Body of pancreas (tissue), 4 donors: Measurements from ENCODE around the gene CST11. TPM values are rescaled to one million over a fixed set of nuclear protein-coding genes. Genes with fewer than 3 reads are reported as not detected.
"Not testable (repeated sequence)": the region's sequence is repeated elsewhere in the genome, so short reads cannot be mapped to it uniquely, and the experiment has no call there.

Experiments
- ATAC-seq: fragments of 150-250 bp; one replicate; pipeline ENCODE4 v1.9.1; 2016
- DNase-seq, 4 donors: peaks; one replicate each; pipeline ENCODE4 v3.0.0-alpha.2; 2019
- H3K27ac ChIP-seq, 4 donors: fragments of 200-600 bp; sonication (generic); 1 replicate in 3 of 4; 2 replicates in 1 of 4; pipeline versions ENCODE4 v1.5.1 to v1.6.1; 2016 to 2019; ENCODE audit warnings: mild to moderate bottlenecking in 1 of 4, mixed read lengths in 1 of 4, moderate library complexity in 1 of 4
- H3K27me3 ChIP-seq, 2 donors: fragments of 200-600 bp; sonication (generic); one replicate each; pipeline ENCODE4 v1.6.0; 2016; ENCODE audit warnings: mild to moderate bottlenecking in 1 of 2
- H3K36me3 ChIP-seq, 2 donors: fragments of 200-600 bp; sonication (generic); replicated peaks in 1 of 2; 2 replicates each; pipeline ENCODE4 v1.5.1; 2016; ENCODE audit warnings: low read depth in 2 of 2; ENCODE audit not compliant: insufficient read depth in 1 of 2
- H3K4me1 ChIP-seq: fragments of 200-600 bp; sonication (generic); one replicate; pipeline ENCODE4 v1.6.0; 2016
- H3K4me3 ChIP-seq, 2 donors: fragments of 200-600 bp; sonication (generic); 1 replicate in 1 of 2; 2 replicates in 1 of 2; pipeline ENCODE4 v1.5.1; 2016 to 2019
- H3K9me3 ChIP-seq, 3 donors: fragments of 200-600 bp; sonication (generic); 1 replicate in 2 of 3; 2 replicates in 1 of 3; pipeline ENCODE4 v1.5.1; 2016
- POLR2A ChIP-seq, 3 donors: fragments of 450-650 bp; IDR thresholded peaks; one replicate each; pipeline ENCODE4 v1.6.1; 2016; ENCODE audit warnings: antibody characterized with exemption in 3 of 3, mild to moderate bottlenecking in 2 of 3
- WGBS, 2 donors: methylation state at CpG; one replicate each; pipeline ENCODE4 v1.1.5; 2017; 5-methylcytosine and 5-hydroxymethylcytosine counted together
- intact Hi-C: fragments of 100-400 bp; cut with DNase I; formaldehyde crosslinking; loops from one replicate; pipeline ENCODE4 v1.15.1; 2023
- total RNA-seq, 2 donors: library from RNA; depleted of rRNA; stranded (reverse); fragments of >200 nt; gene quantifications; one replicate each; pipeline ENCODE4 v1.1.0, GENCODE V29; 2016
- TF ChIP-seq, protein P1 (sequence below), 7 experiments: fragments of 450-650 bp in 4 of 7; fragments of 200-600 bp in 3 of 7; sonication (generic) in 3 of 7; IDR thresholded peaks; one replicate each; pipeline ENCODE4 v1.5.1; 2016 to 2019; ENCODE audit warnings: antibody characterized with exemption in 7 of 7

CST11 gene
- total RNA-seq, 2 donors from 2014 or later: not detected

GRCh38 chr20:23479043-23479442 lies 26.4 kb upstream of the CST11 start:
- ATAC-seq (no peak), DNase-seq (no peak)
- Histone ChIP-seq H3K36me3 (no peaks in the 10 kb centered on the region), H3K27ac (no peak overlapping the region), H3K4me1 (no peaks in the 10 kb centered on the region), H3K27me3 (no peaks in the 10 kb centered on the region), H3K9me3 (no peaks in the 10 kb centered on the region), H3K4me3 (no peak overlapping the region)
- TF ChIP-seq, protein P1, sequence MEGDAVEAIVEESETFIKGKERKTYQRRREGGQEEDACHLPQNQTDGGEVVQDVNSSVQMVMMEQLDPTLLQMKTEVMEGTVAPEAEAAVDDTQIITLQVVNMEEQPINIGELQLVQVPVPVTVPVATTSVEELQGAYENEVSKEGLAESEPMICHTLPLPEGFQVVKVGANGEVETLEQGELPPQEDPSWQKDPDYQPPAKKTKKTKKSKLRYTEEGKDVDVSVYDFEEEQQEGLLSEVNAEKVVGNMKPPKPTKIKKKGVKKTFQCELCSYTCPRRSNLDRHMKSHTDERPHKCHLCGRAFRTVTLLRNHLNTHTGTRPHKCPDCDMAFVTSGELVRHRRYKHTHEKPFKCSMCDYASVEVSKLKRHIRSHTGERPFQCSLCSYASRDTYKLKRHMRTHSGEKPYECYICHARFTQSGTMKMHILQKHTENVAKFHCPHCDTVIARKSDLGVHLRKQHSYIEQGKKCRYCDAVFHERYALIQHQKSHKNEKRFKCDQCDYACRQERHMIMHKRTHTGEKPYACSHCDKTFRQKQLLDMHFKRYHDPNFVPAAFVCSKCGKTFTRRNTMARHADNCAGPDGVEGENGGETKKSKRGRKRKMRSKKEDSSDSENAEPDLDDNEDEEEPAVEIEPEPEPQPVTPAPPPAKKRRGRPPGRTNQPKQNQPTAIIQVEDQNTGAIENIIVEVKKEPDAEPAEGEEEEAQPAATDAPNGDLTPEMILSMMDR (IDR thresholded peaks at IDR 0.05): no peak
- TF ChIP-seq POLR2A (IDR thresholded peaks at IDR 0.05): no peak
- intact Hi-C loops: no loop called here
- WGBS, 2 donors: 69 to 71% methylated on average over 4 of the region's 4 CpGs

DNA sequence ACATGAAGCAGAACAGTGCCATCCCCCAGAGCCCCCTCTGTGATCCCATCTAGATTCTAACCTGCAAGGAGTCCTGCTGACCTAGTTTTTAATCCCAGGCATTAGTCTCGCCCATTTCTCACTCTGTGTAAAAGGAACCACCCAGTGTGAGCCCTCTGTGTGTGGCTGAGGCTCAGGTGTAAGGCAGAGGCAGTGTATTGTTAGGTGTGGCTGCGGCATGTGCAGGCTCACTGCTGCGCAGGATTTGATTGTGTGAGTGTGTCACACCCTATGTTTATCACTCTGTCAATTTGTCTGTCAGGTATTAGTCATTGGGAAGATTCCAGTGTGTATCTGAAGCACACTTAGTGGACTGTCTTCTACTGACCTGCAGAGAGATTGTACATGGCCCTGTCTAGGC lies 24.5 kb upstream of the CST11 start:
- TF ChIP-seq, protein P1 (IDR thresholded peaks at IDR 0.05): no peak
- no peak for TF ChIP-seq POLR2A (IDR thresholded peaks at IDR 0.05)
- DNase-seq (no peak), ATAC-seq (no peak)
- H3K4me1 ChIP-seq: no peaks in the 10 kb centered on the region
- intact Hi-C loops: no loop called here
- 36 to 58% methylated on average over 3 of the region's 3 CpGs for WGBS, 2 donors
- no peak overlapping the region for H3K27ac ChIP-seq
- H3K36me3 ChIP-seq: no peaks in the 10 kb centered on the region
- no peaks in the 10 kb centered on the region for H3K9me3 ChIP-seq
- H3K27me3 ChIP-seq: no peaks in the 10 kb centered on the region
- no peak overlapping the region for H3K4me3 ChIP-seq

DNA sequence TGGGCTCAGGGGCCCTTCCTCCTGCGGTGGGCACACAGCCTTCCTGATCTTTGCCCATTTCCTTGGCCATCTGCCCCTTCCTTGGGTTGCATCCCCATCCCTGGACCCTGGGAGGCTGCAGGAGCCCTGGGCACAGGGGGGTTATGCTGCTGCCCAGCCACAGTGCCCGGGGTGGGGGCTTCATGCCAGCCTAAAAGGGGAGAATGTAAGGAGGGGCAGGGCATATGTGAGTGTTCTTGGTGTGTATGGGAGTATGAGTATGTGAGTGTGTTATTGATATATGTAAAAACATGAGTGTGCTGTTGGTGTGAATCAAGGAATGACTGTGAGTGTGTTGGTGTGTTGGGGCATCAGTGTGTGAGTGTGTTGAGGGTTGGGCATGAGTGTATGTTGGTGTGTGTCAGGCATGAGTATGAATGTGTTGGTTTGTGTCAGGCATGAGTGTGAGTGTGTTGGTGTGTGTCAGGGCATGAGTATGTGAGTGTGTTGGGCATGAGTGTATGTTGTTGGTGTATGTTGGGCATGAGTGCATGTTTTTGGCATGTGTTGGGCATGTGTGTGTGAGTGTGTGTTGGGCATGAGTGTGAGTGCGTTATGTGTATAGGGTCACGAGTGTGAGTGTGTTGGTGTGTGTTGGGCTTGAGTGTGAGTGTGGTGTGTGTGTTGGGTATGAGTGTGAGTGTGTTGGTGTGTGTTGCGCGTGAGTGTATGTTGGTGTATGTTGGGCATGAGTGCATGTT lies 23.5 kb upstream of the CST11 start:
- TF ChIP-seq POLR2A (IDR thresholded peaks at IDR 0.05): no peak
- TF ChIP-seq, protein P1 (IDR thresholded peaks at IDR 0.05): no peak
- no peaks in the 10 kb centered on the region for H3K4me1 ChIP-seq
- no peaks in the 10 kb centered on the region for H3K36me3 ChIP-seq
- no peak overlapping the region for H3K27ac ChIP-seq
- DNase-seq (no peak), ATAC-seq (no peak)
- intact Hi-C loops: no loop called here
- H3K9me3 ChIP-seq: no peaks in the 10 kb centered on the region
- H3K27me3 ChIP-seq: no peaks in the 10 kb centered on the region
- WGBS, 2 donors: 70 to 76% methylated on average over 5 to 6 of the region's 6 CpGs
- no peak overlapping the region for H3K4me3 ChIP-seq

DNA sequence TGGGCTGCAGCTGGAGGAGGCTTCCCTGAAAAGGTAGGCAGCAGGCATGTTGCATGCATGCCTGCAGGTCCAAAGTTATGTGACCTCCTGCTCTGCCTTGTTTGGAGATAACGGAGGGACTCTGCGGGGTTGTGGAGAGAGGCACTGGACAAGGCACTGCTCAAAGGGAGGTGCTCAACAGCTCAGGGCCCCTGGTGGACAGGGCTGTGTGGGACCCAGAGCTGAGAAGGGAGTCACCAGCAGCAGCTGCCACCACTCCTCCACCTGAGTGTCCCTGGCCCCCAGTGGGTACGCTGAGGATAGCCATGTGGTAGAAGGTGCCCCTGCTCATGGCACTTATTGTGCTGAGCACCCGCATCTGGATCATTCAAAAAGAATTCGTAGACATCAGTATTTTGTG lies 22.7 kb upstream of the CST11 start:
- no peaks in the 10 kb centered on the region for H3K9me3 ChIP-seq
- 62 to 68% methylated on average over 4 to 5 of the region's 5 CpGs for WGBS, 2 donors
- ATAC-seq: no peak

DNA sequence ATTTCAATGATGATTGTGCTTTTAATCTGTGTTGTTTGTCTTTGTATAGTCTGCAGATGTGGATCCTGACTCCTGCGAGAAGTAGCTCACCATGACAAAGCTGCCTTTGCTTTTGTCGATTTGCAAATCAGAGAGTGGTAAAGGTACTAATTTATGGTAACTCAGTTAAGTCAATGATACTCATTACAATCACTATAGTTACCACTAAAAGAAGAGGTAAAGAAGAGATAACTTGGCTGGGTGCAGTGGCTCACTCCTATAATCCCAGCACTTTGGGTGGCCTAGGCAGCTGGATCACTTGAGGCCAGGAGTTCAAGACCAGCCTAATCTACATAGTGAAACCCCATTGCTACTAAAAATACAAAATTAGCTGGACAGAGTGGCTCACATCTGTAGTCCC lies 20.6 kb upstream of the CST11 start:
- DNase-seq, H3K4me3 ChIP-seq, H3K27ac ChIP-seq, H3K4me1 ChIP-seq, intact Hi-C loops, H3K27me3 ChIP-seq, H3K36me3 ChIP-seq, ATAC-seq, H3K9me3 ChIP-seq: not testable (repeated sequence)
- 10 to 28% methylated on average over 2 of the region's 2 CpGs for WGBS, 2 donors

More for the DNA sequence above, 22.7 kb upstream of the CST11 start:
- no peaks in the 10 kb centered on the region for H3K36me3 ChIP-seq
- H3K27ac ChIP-seq: no peak overlapping the region
- no peaks in the 10 kb centered on the region for H3K4me1 ChIP-seq
- TF ChIP-seq POLR2A (IDR thresholded peaks at IDR 0.05): no peak
- TF ChIP-seq, protein P1 (IDR thresholded peaks at IDR 0.05): no peak
- H3K27me3 ChIP-seq: no peaks in the 10 kb centered on the region
- intact Hi-C loops: no loop called here
- no peak for DNase-seq
- H3K4me3 ChIP-seq: no peak overlapping the region

DNA sequence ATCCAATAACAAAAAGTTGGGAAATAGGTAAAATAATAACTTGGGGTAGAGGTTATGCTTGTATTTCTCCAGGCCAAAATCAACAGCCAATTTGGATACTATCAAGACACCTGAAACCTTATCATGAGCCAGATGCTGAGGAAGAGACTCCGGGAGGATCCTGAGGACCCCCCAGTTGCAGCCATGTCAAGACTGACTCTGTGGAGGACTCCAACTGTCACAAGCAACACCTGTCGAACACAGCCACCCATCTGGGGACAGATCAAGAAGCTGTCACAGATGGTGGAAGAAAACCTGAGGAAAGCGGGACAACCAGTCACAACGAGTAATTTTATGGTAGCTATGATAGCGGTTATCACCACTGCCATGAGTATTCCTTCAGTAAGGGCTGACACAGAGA lies 19.6 kb upstream of the CST11 start:
- H3K27me3 ChIP-seq, H3K4me1 ChIP-seq, H3K36me3 ChIP-seq, H3K4me3 ChIP-seq, ATAC-seq, intact Hi-C loops, H3K27ac ChIP-seq, H3K9me3 ChIP-seq, DNase-seq: not testable (repeated sequence)
- 62 to 64% methylated on average over 5 of the region's 5 CpGs for WGBS, 2 donors

- ATAC-seq, H3K27ac ChIP-seq, DNase-seq, H3K27me3 ChIP-seq, H3K4me3 ChIP-seq, H3K4me1 ChIP-seq, intact Hi-C loops, H3K36me3 ChIP-seq: not testable (repeated sequence)
- 70 to 73% methylated on average over 3 of the region's 3 CpGs for WGBS, 2 donors
- peaks cover 0 to 21% (median 0%) of the 10 kb centered on the region in 3 donors for H3K9me3 ChIP-seq
Measured at GRCh38 chr20:23466961-23467360, 14.3 kb upstream of the CST11 start.
